HG02943 (cell line): ENCODE results near the gene SIPA1.
"Not testable (repeated sequence)": the region's sequence is repeated elsewhere in the genome, so short reads cannot be mapped to it uniquely, and the experiment has no call there.

Experiments used
- ATAC-seq: cut with Tn5 transposase; IDR thresholded peaks from one replicate; pipeline ENCODE4 v1.9.1; 2021; ENCODE audit warnings: mild to moderate bottlenecking, low read depth, moderate library complexity; ENCODE audit not compliant: unreplicated experiment

The SIPA1 gene

DNA sequence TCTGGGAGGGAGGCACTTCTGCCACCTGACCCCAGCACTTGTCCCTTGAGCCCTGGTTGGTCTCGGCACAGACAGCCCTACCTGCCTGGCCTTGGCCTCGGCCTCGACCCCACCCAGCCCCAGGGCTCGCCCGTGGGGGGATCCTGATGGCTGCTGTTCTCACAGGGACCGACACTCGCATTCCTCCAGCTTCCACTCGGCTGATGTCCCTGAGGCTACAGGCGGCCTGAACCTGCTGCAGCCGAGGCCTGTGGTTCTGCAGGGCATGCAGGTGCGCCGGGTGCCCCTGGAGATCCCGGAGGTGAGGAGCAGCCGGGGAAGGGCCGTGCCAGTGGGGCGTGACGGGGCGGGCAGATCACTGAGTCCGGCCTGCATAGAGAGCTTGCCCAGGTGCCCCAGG, 17.2 kb upstream of the SIPA1 start:
- ATAC-seq, result no peak

DNA sequence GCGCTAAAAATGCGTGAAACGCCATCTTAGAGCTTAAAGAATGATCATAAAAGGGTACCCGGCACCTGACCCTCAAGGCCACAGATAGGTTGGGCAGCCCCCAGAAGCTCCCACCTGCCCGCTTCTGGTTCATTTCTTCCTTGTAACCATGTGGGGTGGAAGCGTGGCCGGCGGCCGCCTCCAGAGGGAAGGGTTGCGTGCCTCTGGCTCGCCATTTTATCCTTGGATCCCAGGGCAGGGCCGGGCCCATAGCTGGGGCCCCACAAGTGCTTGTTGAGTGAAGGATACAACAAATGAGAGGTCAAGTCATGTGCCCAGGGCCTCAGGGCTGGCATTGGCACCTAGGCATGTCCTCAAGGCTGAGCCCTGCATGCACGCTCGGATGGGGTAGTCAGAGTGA, 16.4 kb upstream of the SIPA1 start:
- no peak for ATAC-seq

DNA sequence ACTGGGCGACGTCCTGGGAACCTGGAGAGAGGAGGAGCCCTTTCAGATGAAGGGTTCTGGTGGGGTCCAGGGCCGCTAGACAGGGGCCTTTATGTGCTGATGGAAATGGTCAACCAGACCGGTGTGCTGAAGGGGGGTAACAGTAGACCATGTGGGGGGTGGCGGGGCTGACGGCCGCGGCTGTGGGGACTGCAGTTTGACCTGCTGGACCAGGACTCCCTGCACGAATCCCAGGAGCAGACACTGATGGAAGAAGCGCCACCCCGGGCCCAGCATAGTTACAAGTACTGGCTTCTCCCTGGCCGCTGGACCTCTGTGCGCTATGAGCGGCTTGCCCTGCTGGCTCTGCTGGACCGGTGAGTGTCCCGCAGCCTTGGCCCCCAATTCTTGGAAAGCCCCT, 15.9 kb upstream of the SIPA1 start:
- ATAC-seq, result no peak

- ATAC-seq, result no peak
Observed at GRCh38 chr11:65623177-65623576, 14.7 kb upstream of the SIPA1 start.

- ATAC-seq, result no peak
Observed at GRCh38 chr11:65623852-65624616, 13.9 kb upstream of the SIPA1 start.

- ATAC-seq, result no peak
Observed at GRCh38 chr11:65624931-65625627, 12.8 kb upstream of the SIPA1 start.

DNA sequence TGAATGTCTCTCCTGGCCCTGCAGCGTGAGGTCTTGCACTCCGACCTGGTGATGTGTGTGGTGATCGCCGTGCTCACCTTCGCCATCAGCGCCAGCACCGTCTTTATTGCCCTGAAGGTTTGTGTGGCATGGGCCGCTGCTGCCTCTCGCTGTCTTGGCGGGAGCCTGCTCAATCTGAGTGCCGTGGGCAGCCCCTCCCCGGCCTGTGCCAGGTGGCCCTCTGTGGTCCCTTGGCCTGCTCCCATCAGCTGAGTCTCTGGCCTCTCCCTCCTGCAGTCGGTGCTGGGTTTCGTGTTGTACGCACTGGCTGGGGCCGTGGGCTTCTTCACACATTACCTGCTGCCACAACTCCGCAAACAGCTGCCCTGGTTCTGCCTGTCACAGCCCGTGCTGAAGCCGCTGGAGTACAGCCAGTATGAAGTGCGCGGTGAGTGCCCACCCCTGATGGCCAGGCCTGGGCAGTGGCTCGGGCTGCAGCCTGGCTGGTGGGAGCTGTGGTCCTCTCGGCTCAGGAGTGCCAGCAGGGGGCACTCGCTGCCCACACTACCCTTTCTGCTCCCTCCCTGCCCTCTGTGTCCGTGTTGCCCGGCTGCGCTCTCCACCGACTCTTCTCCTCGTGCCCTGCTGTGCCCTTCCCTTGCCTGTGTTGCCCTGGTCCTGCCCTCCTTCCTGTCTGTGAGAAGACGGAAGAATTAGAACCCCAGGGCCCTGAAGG, 12.1 kb upstream of the SIPA1 start:
- ATAC-seq, result no peak

GRCh38 chr11:65627202-65627601, 10.7 kb upstream of the SIPA1 start:
- no peak for ATAC-seq

- ATAC-seq, result no peak
Observed at GRCh38 chr11:65629579-65629978, 8.3 kb upstream of the SIPA1 start.

DNA sequence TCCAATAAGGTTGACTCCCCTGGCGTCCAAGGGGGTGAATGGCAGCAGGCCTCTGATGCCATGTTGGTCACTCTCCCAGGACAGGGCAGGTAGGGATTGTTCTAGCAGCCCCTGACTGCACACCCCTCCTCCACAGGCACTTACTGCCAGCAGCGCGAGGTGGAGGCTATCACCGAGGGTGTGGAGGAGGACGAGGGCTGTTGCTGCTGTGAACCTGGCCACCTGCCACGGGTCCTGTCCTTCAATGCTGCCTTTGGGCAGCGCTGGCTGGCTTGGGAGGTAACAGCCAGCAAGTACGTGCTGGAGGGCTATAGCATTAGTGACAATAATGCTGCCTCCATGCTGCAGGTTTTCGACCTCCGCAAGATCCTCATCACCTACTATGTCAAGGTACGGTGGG, 7.7 kb upstream of the SIPA1 start:
- no peak for ATAC-seq

- ATAC-seq, result no peak
Observed at GRCh38 chr11:65633390-65634108, 4.4 kb upstream of the SIPA1 start.

DNA sequence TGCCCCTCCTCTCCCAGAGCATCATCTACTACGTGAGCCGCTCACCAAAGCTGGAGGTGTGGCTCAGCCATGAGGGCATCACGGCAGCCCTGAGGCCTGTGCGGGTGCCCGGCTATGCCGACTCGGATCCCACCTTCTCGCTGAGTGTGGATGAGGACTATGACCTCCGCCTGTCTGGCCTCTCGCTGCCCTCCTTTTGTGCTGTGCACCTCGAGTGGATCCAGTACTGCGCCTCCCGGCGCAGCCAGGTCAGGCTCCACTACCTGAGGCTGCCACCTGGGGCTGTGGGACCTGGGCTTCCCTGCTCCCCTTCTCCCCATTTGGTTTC, 3.8 kb upstream of the SIPA1 start:
- no peak for ATAC-seq

DNA sequence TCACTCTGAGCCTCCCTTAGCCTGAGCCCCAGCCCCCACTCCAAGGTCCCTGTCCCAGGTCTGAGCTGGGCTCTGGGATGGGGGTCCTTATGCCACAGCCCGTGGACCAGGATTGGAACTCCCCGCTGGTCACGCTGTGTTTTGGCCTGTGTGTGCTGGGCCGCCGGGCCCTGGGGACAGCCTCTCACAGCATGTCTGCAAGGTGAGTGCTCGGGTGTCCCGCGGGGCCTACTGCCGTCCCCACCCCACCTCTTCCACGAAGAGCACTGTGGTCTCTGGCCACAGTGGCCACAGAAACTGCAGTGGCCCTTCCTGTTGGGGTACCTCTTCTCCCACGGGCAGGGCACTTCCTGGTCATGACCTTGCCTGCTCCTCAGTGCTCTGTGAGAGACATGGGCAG, 3.5 kb upstream of the SIPA1 start:
- ATAC-seq, result no peak

- ATAC-seq, result no peak
Observed at GRCh38 chr11:65634905-65635731, 2.8 kb upstream of the SIPA1 start.

- ATAC-seq, result no peak
Observed at GRCh38 chr11:65636108-65637031, 1.5 kb upstream of the SIPA1 start.

GRCh38 chr11:65637032-65637557, 806 bp upstream of the SIPA1 start:
- ATAC-seq, result no peak

- ATAC-seq, result not testable (repeated sequence)
Observed at GRCh38 chr11:65639228-65639597, 1.3 kb downstream of the SIPA1 start.

- ATAC-seq, result no peak
Observed at GRCh38 chr11:65639623-65640482, 2.0 kb downstream of the SIPA1 start.
